Myocyte (in vitro differentiated cells): ENCODE measurements around the gene INPP5D. TPM values are rescaled to one million over a fixed set of nuclear protein-coding genes. Genes with fewer than 3 reads are reported as not detected.

Experiments
- DNase-seq: peaks from one replicate; pipeline ENCODE4 v3.0.0-alpha.2; 2012; ENCODE audit warnings: low read depth
- total RNA-seq: library from RNA; depleted of rRNA; stranded (reverse); fragments of >200 nt; gene quantifications from 2 replicates; pipeline ENCODE4 v1.2.3, GENCODE V29; 2014

INPP5D gene
- total RNA-seq, 1 donor from 2014 or later, result 1.1 TPM

GRCh38 chr2:233075141-233075965 lies 15.2 kb downstream of the INPP5D start:
- DNase-seq, result no peak

GRCh38 chr2:233075966-233076339 lies 15.8 kb downstream of the INPP5D start:
- no peak for DNase-seq

- peak; percentile 52 for DNase-seq
Measured at GRCh38 chr2:233076749-233077148, 16.6 kb downstream of the INPP5D start.

- no peak for DNase-seq
Measured at GRCh38 chr2:233079473-233079877, 19.3 kb downstream of the INPP5D start.

GRCh38 chr2:233079953-233080835 lies 20.1 kb downstream of the INPP5D start:
- DNase-seq, result no peak

- DNase-seq, result no peak
Measured at GRCh38 chr2:233080836-233081229, 20.7 kb downstream of the INPP5D start.

- no peak for DNase-seq
Measured at GRCh38 chr2:233081232-233081730, 21.1 kb downstream of the INPP5D start.

- no peak for DNase-seq
Measured at GRCh38 chr2:233081731-233082221, 21.6 kb downstream of the INPP5D start.

GRCh38 chr2:233082222-233082930 lies 22.2 kb downstream of the INPP5D start:
- DNase-seq, result no peak

GRCh38 chr2:233082931-233083755 lies 23.0 kb downstream of the INPP5D start:
- peak; percentile 83 for DNase-seq

- DNase-seq, result no peak
Measured at GRCh38 chr2:233083782-233084181, 23.6 kb downstream of the INPP5D start.

- no peak for DNase-seq
Measured at GRCh38 chr2:233084488-233084887, 24.3 kb downstream of the INPP5D start.

- no peak for DNase-seq
Measured at GRCh38 chr2:233085037-233085838, 25.1 kb downstream of the INPP5D start.

- DNase-seq, result no peak
Measured at GRCh38 chr2:233085839-233086150, 25.7 kb downstream of the INPP5D start.

- DNase-seq, result no peak
Measured at GRCh38 chr2:233087713-233088112, 27.6 kb downstream of the INPP5D start.

- no peak for DNase-seq
Measured at GRCh38 chr2:233088972-233089345, 28.8 kb downstream of the INPP5D start.

GRCh38 chr2:233089851-233090250 lies 29.7 kb downstream of the INPP5D start:
- DNase-seq, result peak; percentile 53

- DNase-seq, result no peak
Measured at GRCh38 chr2:233090879-233091278, 30.7 kb downstream of the INPP5D start.

GRCh38 chr2:233091595-233092375 lies 31.6 kb downstream of the INPP5D start:
- DNase-seq, result no peak
